ENCODE measurements around the gene PRKN.

GRCh38 chr6:161963634-161964234, 763.8 kb downstream of the PRKN start:
- TF ChIP-seq CTCF (IDR thresholded peaks at IDR 0.05; ENCODE audit: insufficient read depth, low read length), result no peak
- no peak for TF ChIP-seq GABPA (IDR thresholded peaks at IDR 0.05; ENCODE audit: low read depth)
